SH-SY5Y (cell line): Measurements from ENCODE around the gene RASGRP2.

Experiments used
- GATA2 ChIP-seq: IDR thresholded peaks from 2 replicates; pipeline ENCODE4 v1.6.1; 2011; ENCODE audit warnings: mild to moderate bottlenecking, low read depth, low read length
- GATA3 ChIP-seq: IDR thresholded peaks from 2 replicates; pipeline ENCODE4 v1.6.1; 2011; ENCODE audit warnings: low read depth, mild to moderate bottlenecking, low read length, moderate library complexity

DNA sequence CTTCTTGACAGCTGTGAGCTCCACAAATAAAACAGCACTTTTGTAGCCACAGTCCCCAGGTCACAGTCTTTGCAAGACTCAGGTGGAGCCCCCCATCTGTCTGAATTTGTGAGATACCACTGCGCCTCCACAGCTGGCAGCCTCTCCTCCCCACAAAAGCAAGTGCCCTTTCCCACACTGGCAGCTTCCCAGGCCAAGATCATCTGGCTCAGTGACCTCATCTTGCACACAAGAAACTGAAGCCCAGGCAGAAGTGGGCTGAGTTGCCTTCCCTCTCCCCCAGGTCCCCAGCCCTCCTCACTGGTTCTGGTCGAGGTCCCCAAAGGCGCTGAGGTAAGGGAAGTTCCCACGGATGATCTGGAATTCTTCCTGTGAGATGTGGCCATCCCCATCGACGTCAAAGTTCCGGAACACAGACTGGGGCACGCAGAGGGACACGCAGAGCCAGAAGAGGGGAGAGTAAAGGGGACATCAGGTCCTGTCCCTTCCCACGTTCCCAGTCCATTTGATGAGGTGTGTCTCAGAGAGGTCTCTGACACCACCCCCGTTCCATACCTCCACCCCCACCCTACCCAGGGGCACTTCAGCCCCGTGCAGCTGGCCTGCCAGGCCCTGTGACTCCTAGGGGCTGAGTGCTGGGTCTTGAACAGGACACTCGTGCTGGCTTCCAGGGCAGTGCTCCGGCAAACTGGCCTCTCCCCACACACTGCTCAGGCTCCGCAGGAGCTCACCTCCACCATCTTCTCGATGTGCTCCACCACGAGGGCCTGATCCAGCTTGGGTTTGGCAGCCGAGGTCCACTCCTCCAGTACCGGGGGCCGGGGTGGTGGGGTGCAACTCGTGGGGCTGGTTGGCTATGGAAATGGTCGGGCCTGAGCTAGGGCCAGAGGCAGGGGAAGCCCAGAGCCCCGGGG is 8.9 kb downstream of the RASGRP2 start:
- no peak for TF ChIP-seq GATA2
- TF ChIP-seq GATA3: no peak
